ENCODE results near the gene GRM1.
"Not testable (repeated sequence)": the region's sequence is repeated elsewhere in the genome, so short reads cannot be mapped to it uniquely, and the experiment has no call there.

The GRM1 gene

GRCh38 chr6:146271163-146271562 is 242.3 kb downstream of the GRM1 start:
- DNase-seq (ENCODE audit: low read depth): not testable (repeated sequence)

- DNase-seq (ENCODE audit: low read depth): no peak
Observed at GRCh38 chr6:146273490-146273889, 244.6 kb downstream of the GRM1 start.

GRCh38 chr6:146277142-146277541 is 248.3 kb downstream of the GRM1 start:
- DNase-seq (ENCODE audit: low read depth): no peak

- DNase-seq (ENCODE audit: low read depth): no peak
Observed at GRCh38 chr6:146281651-146282362, 252.9 kb downstream of the GRM1 start.

GRCh38 chr6:146282837-146283236 is 254.0 kb downstream of the GRM1 start:
- DNase-seq (ENCODE audit: low read depth): no peak

- DNase-seq (ENCODE audit: low read depth): no peak
Observed at GRCh38 chr6:146284311-146284710, 255.4 kb downstream of the GRM1 start.

- no peak for DNase-seq (ENCODE audit: low read depth)
Observed at GRCh38 chr6:146286961-146287360, 258.1 kb downstream of the GRM1 start.

GRCh38 chr6:146287691-146288369 is 259.0 kb downstream of the GRM1 start:
- no peak for DNase-seq (ENCODE audit: low read depth)

- no peak for DNase-seq (ENCODE audit: low read depth)
Observed at GRCh38 chr6:146289816-146290588, 261.1 kb downstream of the GRM1 start.

GRCh38 chr6:146290589-146290901 is 261.7 kb downstream of the GRM1 start:
- no peak for DNase-seq (ENCODE audit: low read depth)

- DNase-seq (ENCODE audit: low read depth): no peak
Observed at GRCh38 chr6:146292506-146292905, 263.6 kb downstream of the GRM1 start.

- no peak for DNase-seq (ENCODE audit: low read depth)
Observed at GRCh38 chr6:146295695-146296094, 266.8 kb downstream of the GRM1 start.

- DNase-seq (ENCODE audit: low read depth): no peak
Observed at GRCh38 chr6:146297815-146298214, 269.0 kb downstream of the GRM1 start.

- DNase-seq (ENCODE audit: low read depth): no peak
Observed at GRCh38 chr6:146300521-146300920, 271.7 kb downstream of the GRM1 start.

GRCh38 chr6:146301764-146302163 is 272.9 kb downstream of the GRM1 start:
- DNase-seq (ENCODE audit: low read depth): no peak

GRCh38 chr6:146302994-146303393 is 274.1 kb downstream of the GRM1 start:
- DNase-seq (ENCODE audit: low read depth): no peak

- DNase-seq (ENCODE audit: low read depth): no peak
Observed at GRCh38 chr6:146304181-146304580, 275.3 kb downstream of the GRM1 start.

GRCh38 chr6:146305092-146305491 is 276.2 kb downstream of the GRM1 start:
- DNase-seq (ENCODE audit: low read depth): no peak

GRCh38 chr6:146305951-146306350 is 277.1 kb downstream of the GRM1 start:
- no peak for DNase-seq (ENCODE audit: low read depth)

- no peak for DNase-seq (ENCODE audit: low read depth)
Observed at GRCh38 chr6:146310628-146311027, 281.8 kb downstream of the GRM1 start.

GRCh38 chr6:146311079-146311478 is 282.2 kb downstream of the GRM1 start:
- DNase-seq (ENCODE audit: low read depth): no peak

- no peak for DNase-seq (ENCODE audit: low read depth)
Observed at GRCh38 chr6:146312608-146313007, 283.7 kb downstream of the GRM1 start.

All from activated T-helper 1 cell treated with Interleukin-2 at 50 U/mL for 16 hours (primary cell).